CD14-positive monocyte (primary cell): Measurements from ENCODE around the gene PTPRN2. TPM values are rescaled to one million over a fixed set of nuclear protein-coding genes. Genes with fewer than 3 reads are reported as not detected.

ENCODE experiments used
- DNase-seq, 3 donors: peaks; one replicate each; pipeline ENCODE4 v3.0.0-alpha.2; 2011 to 2022
- H2AFZ ChIP-seq: 2 replicates; pipeline ENCODE4 v1.6.0; 2012; ENCODE audit warnings: mild to moderate bottlenecking, low read depth, low read length, inconsistent platforms; ENCODE audit not compliant: insufficient read depth, poor library complexity, severe bottlenecking
- H3K27ac ChIP-seq, 2 donors: 1 replicate in 1 of 2; 2 replicates in 1 of 2; pipeline ENCODE4 v1.5.1; 2012 to 2013; ENCODE audit warnings: low read length in 2 of 2, control low read depth in 1 of 2, inconsistent platforms in 1 of 2, low read depth in 1 of 2, mild to moderate bottlenecking in 1 of 2
- H3K27me3 ChIP-seq, 2 donors: one replicate each; pipeline versions ENCODE4 v1.6.0 to v1.6.1; 2011 to 2013; ENCODE audit warnings: low read length in 2 of 2; ENCODE audit not compliant: control insufficient read depth in 2 of 2, insufficient read depth in 2 of 2
- H3K36me3 ChIP-seq, 2 donors: replicated peaks in 1 of 2; 1 replicate in 1 of 2; 2 replicates in 1 of 2; pipeline versions ENCODE4 v1.5.1 to v1.6.1; 2012 to 2013; ENCODE audit warnings: low read length in 2 of 2, control low read depth in 1 of 2, inconsistent platforms in 1 of 2, mild to moderate bottlenecking in 1 of 2; ENCODE audit not compliant: insufficient read depth in 2 of 2, control insufficient read depth in 1 of 2
- H3K4me1 ChIP-seq, 2 donors: 1 replicate in 1 of 2; 2 replicates in 1 of 2; pipeline versions ENCODE4 v1.5.1 to v1.6.1; 2012 to 2013; ENCODE audit warnings: low read length in 2 of 2, control low read depth in 1 of 2, inconsistent platforms in 1 of 2, mild to moderate bottlenecking in 1 of 2, moderate library complexity in 1 of 2; ENCODE audit not compliant: insufficient read depth in 2 of 2, control insufficient read depth in 1 of 2
- H3K4me2 ChIP-seq: replicated peaks from 2 replicates; pipeline ENCODE3; 2012; ENCODE audit warnings: low read length, moderate library complexity, mild to moderate bottlenecking; ENCODE audit not compliant: poor library complexity, severe bottlenecking; ENCODE audit errors: extremely low read depth
- H3K4me3 ChIP-seq, 3 experiments: fragments of 200-600 bp in 1 of 3; sonication (generic) in 1 of 3; replicated peaks in 1 of 3; 1 replicate in 2 of 3; 2 replicates in 1 of 3; pipeline ENCODE4 v1.5.1; 2011 to 2013; ENCODE audit warnings: low read length in 3 of 3, mild to moderate bottlenecking in 3 of 3, control low read depth in 2 of 3, low read depth in 2 of 3, inconsistent platforms in 1 of 3, moderate library complexity in 1 of 3
- H3K79me2 ChIP-seq: 2 replicates; pipeline ENCODE4 v1.6.0; 2012; ENCODE audit warnings: mild to moderate bottlenecking, control low read depth, inconsistent platforms, low read length, moderate library complexity; ENCODE audit not compliant: insufficient read depth
- H3K9ac ChIP-seq: 2 replicates; pipeline ENCODE4 v1.6.0; 2017; ENCODE audit warnings: low read length, mild to moderate bottlenecking; ENCODE audit not compliant: insufficient read depth, poor library complexity, severe bottlenecking
- H3K9me3 ChIP-seq, 2 donors: replicated peaks in 1 of 2; 1 replicate in 1 of 2; 2 replicates in 1 of 2; pipeline versions ENCODE4 v1.5.1 to v1.6.1; 2012 to 2013; ENCODE audit warnings: low read length in 2 of 2, control low read depth in 1 of 2; ENCODE audit not compliant: control insufficient read depth in 1 of 2, insufficient read depth in 1 of 2
- H4K20me1 ChIP-seq: 2 replicates; pipeline ENCODE4 v1.6.0; 2012; ENCODE audit warnings: mild to moderate bottlenecking, low read length, control low read depth, moderate library complexity; ENCODE audit not compliant: insufficient read depth
- H3K27ac Mint-ChIP-seq, 7 donors: one replicate each; pipeline ENCODE4 v1.8.0; 2020; ENCODE audit warnings: mild to moderate bottlenecking in 7 of 7, mixed read lengths in 7 of 7, moderate library complexity in 6 of 7, inconsistent platforms in 2 of 7
- H3K27me3 Mint-ChIP-seq, 3 donors: one replicate each; pipeline ENCODE4 v1.8.0; 2021 to 2022; ENCODE audit warnings: low read depth in 3 of 3, mild to moderate bottlenecking in 3 of 3, mixed read lengths in 3 of 3, moderate library complexity in 3 of 3, inconsistent platforms in 1 of 3
- H3K36me3 Mint-ChIP-seq, 2 donors: one replicate each; pipeline ENCODE4 v1.8.0; 2020; ENCODE audit warnings: mixed read lengths in 2 of 2, inconsistent platforms in 1 of 2, mild to moderate bottlenecking in 1 of 2
- H3K4me1 Mint-ChIP-seq: one replicate; pipeline ENCODE4 v1.8.0; 2020; ENCODE audit warnings: mild to moderate bottlenecking, mixed read lengths
- H3K4me3 Mint-ChIP-seq, 2 donors: one replicate each; pipeline ENCODE4 v1.8.0; 2020; ENCODE audit warnings: mild to moderate bottlenecking in 2 of 2, mixed read lengths in 2 of 2, moderate library complexity in 1 of 2
- H3K9me3 Mint-ChIP-seq, 7 donors: one replicate each; pipeline ENCODE4 v1.8.0; 2020 to 2022; ENCODE audit warnings: mixed read lengths in 7 of 7, mild to moderate bottlenecking in 6 of 7, moderate library complexity in 6 of 7, inconsistent platforms in 2 of 7
- WGBS: methylation state at CpG from one replicate; pipeline ENCODE4 v1.1.5; 2013; ENCODE audit warnings: missing lambda C conversion rate; ENCODE audit not compliant: insufficient coverage; 5-methylcytosine and 5-hydroxymethylcytosine counted together
- intact Hi-C, 2 donors: fragments of 100-400 bp; cut with micrococcal nuclease; formaldehyde crosslinking; loops; one replicate each; pipeline versions ENCODE4 v1.15.0 to v1.15.1; 2023
- polyA plus RNA-seq, 3 donors: library from polyadenylated mRNA; depleted of rRNA in 1 of 3; unstranded in 2 of 3; stranded (reverse) in 1 of 3; fragments of 300-500 nt in 2 of 3; fragments of >200 nt in 1 of 3; fragmentation: Illumina TruSeq in 2 of 3; gene quantifications; 1 replicate in 2 of 3; 2 replicates in 1 of 3; pipeline ENCODE4 v1.2.3, GENCODE V29; 2012 to 2021
- TF ChIP-seq, protein P1 (sequence below): fragments of 200-600 bp; IDR thresholded peaks from one replicate; pipeline ENCODE4 v1.8.0; 2022; ENCODE audit warnings: antibody characterized with exemption, mild to moderate bottlenecking

PTPRN2 gene
- polyA plus RNA-seq, 3 donors: 0.25 to 1.4 (median 0.97) TPM

GRCh38 chr7:158449942-158450341 is 137.7 kb downstream of the PTPRN2 start:
- H3K4me3 ChIP-seq: no peak overlapping the region
- no peak overlapping the region for H3K27ac Mint-ChIP-seq
- H3K36me3 ChIP-seq: no peaks in the 10 kb centered on the region
- H2AFZ ChIP-seq: no peak overlapping the region
- no peak for DNase-seq
- no peaks in the 10 kb centered on the region for H4K20me1 ChIP-seq
- H3K9ac ChIP-seq: no peak overlapping the region
- H3K4me1 Mint-ChIP-seq: no peaks in the 10 kb centered on the region
- H3K4me2 ChIP-seq: no peak overlapping the region
- 92% methylated on average over 7 of the region's 12 CpGs for WGBS
- H3K4me3 Mint-ChIP-seq: no peak overlapping the region
- peaks cover 0 to 5% (median 2%) of the 10 kb centered on the region in 7 donors for H3K9me3 Mint-ChIP-seq
- H3K4me1 ChIP-seq: no peaks in the 10 kb centered on the region
- no peak overlapping the region for H3K27ac ChIP-seq
- TF ChIP-seq, protein P1, sequence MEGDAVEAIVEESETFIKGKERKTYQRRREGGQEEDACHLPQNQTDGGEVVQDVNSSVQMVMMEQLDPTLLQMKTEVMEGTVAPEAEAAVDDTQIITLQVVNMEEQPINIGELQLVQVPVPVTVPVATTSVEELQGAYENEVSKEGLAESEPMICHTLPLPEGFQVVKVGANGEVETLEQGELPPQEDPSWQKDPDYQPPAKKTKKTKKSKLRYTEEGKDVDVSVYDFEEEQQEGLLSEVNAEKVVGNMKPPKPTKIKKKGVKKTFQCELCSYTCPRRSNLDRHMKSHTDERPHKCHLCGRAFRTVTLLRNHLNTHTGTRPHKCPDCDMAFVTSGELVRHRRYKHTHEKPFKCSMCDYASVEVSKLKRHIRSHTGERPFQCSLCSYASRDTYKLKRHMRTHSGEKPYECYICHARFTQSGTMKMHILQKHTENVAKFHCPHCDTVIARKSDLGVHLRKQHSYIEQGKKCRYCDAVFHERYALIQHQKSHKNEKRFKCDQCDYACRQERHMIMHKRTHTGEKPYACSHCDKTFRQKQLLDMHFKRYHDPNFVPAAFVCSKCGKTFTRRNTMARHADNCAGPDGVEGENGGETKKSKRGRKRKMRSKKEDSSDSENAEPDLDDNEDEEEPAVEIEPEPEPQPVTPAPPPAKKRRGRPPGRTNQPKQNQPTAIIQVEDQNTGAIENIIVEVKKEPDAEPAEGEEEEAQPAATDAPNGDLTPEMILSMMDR: no peak
- peaks cover 0 to 4% of the 10 kb centered on the region in 2 donors for H3K9me3 ChIP-seq
- no peaks in the 10 kb centered on the region for H3K27me3 ChIP-seq
- no peaks in the 10 kb centered on the region for H3K79me2 ChIP-seq
- intact Hi-C loops: no loop called here
- H3K27me3 Mint-ChIP-seq: peaks cover 0 to 4% (median 1%) of the 10 kb centered on the region in 3 donors
- H3K36me3 Mint-ChIP-seq: no peaks in the 10 kb centered on the region

DNA sequence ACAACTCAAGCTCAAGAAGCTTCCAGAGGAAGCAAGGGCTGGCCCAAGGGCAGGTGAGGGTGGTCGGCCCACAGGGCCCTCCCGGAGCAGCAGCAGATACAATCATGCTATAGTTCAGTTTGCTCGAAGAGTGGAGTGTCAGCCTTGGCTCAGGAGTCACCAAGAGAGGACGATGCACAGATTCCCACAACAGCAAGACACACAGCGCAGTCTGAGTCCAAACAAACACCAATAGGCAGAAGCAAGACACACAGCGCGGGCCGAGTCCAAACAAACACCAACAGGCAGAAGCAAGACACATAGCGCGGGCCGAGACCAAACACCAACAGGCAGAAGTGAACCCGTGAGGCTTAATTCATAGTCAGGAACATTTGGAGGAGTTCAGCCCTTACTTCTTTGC is 138.4 kb downstream of the PTPRN2 start:
- no peaks in the 10 kb centered on the region for H3K79me2 ChIP-seq
- intact Hi-C loops: no loop called here

More for the DNA sequence above, 138.4 kb downstream of the PTPRN2 start:
- no peak overlapping the region for H2AFZ ChIP-seq
- H3K36me3 ChIP-seq: no peaks in the 10 kb centered on the region
- no peak overlapping the region for H3K4me3 ChIP-seq
- peaks cover 0 to 2% (median 0%) of the 10 kb centered on the region in 7 donors for H3K9me3 Mint-ChIP-seq
- TF ChIP-seq, protein P1: no peak
- no peak overlapping the region for H3K9ac ChIP-seq
- H3K27me3 Mint-ChIP-seq: peaks cover 0 to 4% (median 3%) of the 10 kb centered on the region in 3 donors
- no peak overlapping the region for H3K4me2 ChIP-seq
- no peak overlapping the region for H3K4me3 Mint-ChIP-seq
- H3K27me3 ChIP-seq: no peaks in the 10 kb centered on the region
- H3K36me3 Mint-ChIP-seq: no peaks in the 10 kb centered on the region
- no peak overlapping the region for H3K27ac Mint-ChIP-seq
- H4K20me1 ChIP-seq: no peaks in the 10 kb centered on the region
- WGBS: 94% methylated on average over 10 of the region's 12 CpGs
- H3K27ac ChIP-seq: no peak overlapping the region
- no peaks in the 10 kb centered on the region for H3K4me1 ChIP-seq
- DNase-seq: no peak
- H3K4me1 Mint-ChIP-seq: no peaks in the 10 kb centered on the region
- no peaks in the 10 kb centered on the region for H3K9me3 ChIP-seq
